Smooth muscle cell (in vitro differentiated cells): ENCODE data around the gene SYT1. TPM values are rescaled to one million over a fixed set of nuclear protein-coding genes. Genes with fewer than 3 reads are reported as not detected.

Experiments used
- DNase-seq: peaks from one replicate; lab custom pipeline; 2025; ENCODE audit not compliant: unreplicated experiment; lab: John Stamatoyannopoulos, UW
- H2AFZ ChIP-seq: fragments of 200-600 bp; sonication (generic); 2 replicates; pipeline ENCODE4 v1.6.0; 2016; ENCODE audit warnings: antibody characterized with exemption, low read depth, mild to moderate bottlenecking
- H3F3A ChIP-seq: fragments of 200-600 bp; sonication (generic); 2 replicates; pipeline ENCODE4 v1.6.0; 2017; ENCODE audit warnings: antibody characterized with exemption, low read depth
- H3K27ac ChIP-seq: fragments of 200-600 bp; sonication (generic); 2 replicates; pipeline ENCODE4 v1.5.1; 2016; ENCODE audit warnings: low read depth, mild to moderate bottlenecking
- H3K27me3 ChIP-seq: fragments of 200-600 bp; sonication (generic); 2 replicates; pipeline ENCODE4 v1.6.1; 2016; ENCODE audit warnings: low read depth, mild to moderate bottlenecking
- H3K36me3 ChIP-seq: fragments of 200-600 bp; sonication (generic); 2 replicates; pipeline ENCODE4 v1.5.1; 2016; ENCODE audit warnings: low read depth
- H3K4me1 ChIP-seq: fragments of 200-600 bp; sonication (generic); 2 replicates; pipeline ENCODE4 v1.5.1; 2016; ENCODE audit warnings: low read depth
- H3K4me2 ChIP-seq: fragments of 200-600 bp; sonication (generic); 2 replicates; pipeline ENCODE4 v1.6.0; 2016; ENCODE audit warnings: mild to moderate bottlenecking
- H3K4me3 ChIP-seq: fragments of 200-600 bp; sonication (generic); 2 replicates; pipeline ENCODE4 v1.5.1; 2016; ENCODE audit warnings: mild to moderate bottlenecking
- H3K79me2 ChIP-seq: fragments of 200-600 bp; sonication (generic); 2 replicates; pipeline ENCODE4 v1.6.0; 2016; ENCODE audit warnings: low read depth, mild to moderate bottlenecking
- H3K9ac ChIP-seq: fragments of 200-600 bp; sonication (generic); 2 replicates; pipeline ENCODE4 v1.6.0; 2016; ENCODE audit warnings: low read depth
- H3K9me3 ChIP-seq: fragments of 200-600 bp; sonication (generic); replicated peaks from 2 replicates; pipeline ENCODE4 v1.5.1; 2016; ENCODE audit warnings: low read depth
- H4K20me1 ChIP-seq: fragments of 200-600 bp; sonication (generic); 2 replicates; pipeline ENCODE4 v1.6.0; 2016; ENCODE audit warnings: low read depth
- CTCF ChIP-seq: fragments of 200-600 bp; sonication (generic); IDR thresholded peaks from 2 replicates; pipeline ENCODE4 v1.5.1; 2017; ENCODE audit warnings: borderline replicate concordance, mild to moderate bottlenecking, antibody characterized with exemption; ENCODE audit not compliant: insufficient read depth, poor library complexity, severe bottlenecking
- WGBS: methylation state at CpG from one replicate; pipeline ENCODE4 v1.1.7; 2016; ENCODE audit warnings: low lambda C conversion rate; 5-methylcytosine and 5-hydroxymethylcytosine counted together
- polyA plus RNA-seq: library from polyadenylated mRNA; unstranded; fragments of >200 nt; fragmentation: Nextera tagmentation; extraction: Ambion mirVana; gene quantifications from 2 replicates; pipeline ENCODE4 v1.2.1, GENCODE V29; 2016
- total RNA-seq: library from RNA; depleted of rRNA; stranded (reverse); fragments of >200 nt; gene quantifications from 2 replicates; pipeline ENCODE4 v1.2.3, GENCODE V29; 2014

SYT1 gene
- total and polyA plus RNA-seq, 2 experiments from 2014 or later: 5.2 to 10.2 TPM

- Histone ChIP-seq H3K36me3 (no peaks in the 10 kb centered on the region), H3K9me3 (no peaks in the 10 kb centered on the region), H3K4me1 (no peaks in the 10 kb centered on the region), H3F3A (no peaks in the 10 kb centered on the region), H3K79me2 (no peaks in the 10 kb centered on the region), H3K4me3 (no peak overlapping the region), H3K9ac (no peak overlapping the region), H4K20me1 (no peaks in the 10 kb centered on the region), H3K4me2 (no peak overlapping the region), H3K27me3 (no peaks in the 10 kb centered on the region), H3K27ac (no peak overlapping the region), H2AFZ (no peak overlapping the region)
- 96% methylated on average over 3 of the region's 3 CpGs for WGBS
- TF ChIP-seq CTCF: no peak
- no peak for DNase-seq
Measured at GRCh38 chr12:79439175-79439825, 574.7 kb downstream of the SYT1 start.

- Histone ChIP-seq H3K4me3 (no peak overlapping the region), H3K4me2 (no peak overlapping the region), H3K27ac (no peak overlapping the region), H3K79me2 (no peaks in the 10 kb centered on the region), H3K4me1 (no peaks in the 10 kb centered on the region), H2AFZ (no peak overlapping the region), H3F3A (no peaks in the 10 kb centered on the region), H3K9ac (no peak overlapping the region), H3K27me3 (no peaks in the 10 kb centered on the region), H3K9me3 (no peaks in the 10 kb centered on the region), H4K20me1 (no peaks in the 10 kb centered on the region), H3K36me3 (no peaks in the 10 kb centered on the region)
- TF ChIP-seq CTCF: no peak
- no peak for DNase-seq
- 79% methylated on average over 4 of the region's 4 CpGs for WGBS
Measured at GRCh38 chr12:79441534-79441933, 577.0 kb downstream of the SYT1 start.

GRCh38 chr12:79442396-79442795 lies 577.8 kb downstream of the SYT1 start:
- no peaks in the 10 kb centered on the region for H3K4me1 ChIP-seq
- no peaks in the 10 kb centered on the region for H3K27me3 ChIP-seq
- no peaks in the 10 kb centered on the region for H3K9me3 ChIP-seq
- no peak for TF ChIP-seq CTCF
- H3K36me3 ChIP-seq: no peaks in the 10 kb centered on the region
- H3K79me2 ChIP-seq: no peaks in the 10 kb centered on the region
- no peaks in the 10 kb centered on the region for H3F3A ChIP-seq
- DNase-seq: no peak
- no peak overlapping the region for H3K27ac ChIP-seq
- no peak overlapping the region for H2AFZ ChIP-seq
- H4K20me1 ChIP-seq: no peaks in the 10 kb centered on the region
- H3K4me2 ChIP-seq: no peak overlapping the region
- no peak overlapping the region for H3K9ac ChIP-seq
- no peak overlapping the region for H3K4me3 ChIP-seq

- Histone ChIP-seq H3K9ac (no peak overlapping the region), H3K36me3 (no peaks in the 10 kb centered on the region), H3K9me3 (no peaks in the 10 kb centered on the region), H3K79me2 (no peaks in the 10 kb centered on the region), H3K4me2 (no peak overlapping the region), H3K4me3 (no peak overlapping the region), H3K27ac (peak overlapping the region; percentile 60), H2AFZ (no peak overlapping the region), H3F3A (no peaks in the 10 kb centered on the region), H4K20me1 (no peaks in the 10 kb centered on the region), H3K4me1 (no peaks in the 10 kb centered on the region), H3K27me3 (no peaks in the 10 kb centered on the region)
- no peak for DNase-seq
- no peak for TF ChIP-seq CTCF
Measured at GRCh38 chr12:79444089-79444488, 579.5 kb downstream of the SYT1 start.
